Neural cell (in vitro differentiated cells): ENCODE data around the gene RASL10A. TPM values are rescaled to one million over a fixed set of nuclear protein-coding genes. Genes with fewer than 3 reads are reported as not detected.

Experiments used
- H2AFZ ChIP-seq: fragments of 200-600, 300-800 bp; sonication (generic), shearing (Covaris generic); 2 replicates; pipeline ENCODE4 v1.6.0; 2014; ENCODE audit warnings: low read depth, mild to moderate bottlenecking, antibody characterized with exemption, low read length, moderate library complexity
- H3F3A ChIP-seq: fragments of 200-600 bp; shearing (Covaris generic); 2 replicates; pipeline ENCODE4 v1.6.1; 2016; ENCODE audit warnings: mild to moderate bottlenecking, moderate library complexity, mixed read lengths, antibody characterized with exemption, low read length; ENCODE audit not compliant: insufficient read depth, poor library complexity, severe bottlenecking
- H3K27ac ChIP-seq: fragments of 200-600, 300-800 bp; sonication (generic), shearing (Covaris generic); 2 replicates; pipeline ENCODE4 v1.5.1; 2014; ENCODE audit warnings: mild to moderate bottlenecking, low read length, moderate library complexity
- H3K27me3 ChIP-seq: fragments of 300-800, 200-600 bp; sonication (generic), shearing (Covaris generic); 2 replicates; pipeline ENCODE4 v1.6.0; 2014; ENCODE audit warnings: mild to moderate bottlenecking, low read depth, low read length, moderate library complexity; ENCODE audit not compliant: insufficient read depth
- H3K36me3 ChIP-seq: fragments of 300-800, 200-600 bp; sonication (generic), shearing (Covaris generic); 2 replicates; pipeline ENCODE4 v1.5.1; 2014; ENCODE audit warnings: mild to moderate bottlenecking, antibody characterized with exemption, low read length, moderate library complexity; ENCODE audit not compliant: insufficient read depth
- H3K4me2 ChIP-seq: fragments of 300-800, 200-600 bp; sonication (generic), shearing (Covaris generic); 2 replicates; pipeline ENCODE4 v1.6.0; 2014; ENCODE audit warnings: mild to moderate bottlenecking, low read length
- H3K4me3 ChIP-seq: fragments of 300-800, 200-600 bp; sonication (generic), shearing (Covaris generic); 2 replicates; pipeline ENCODE4 v1.5.1; 2014; ENCODE audit warnings: mild to moderate bottlenecking, low read length, moderate library complexity
- H3K79me2 ChIP-seq: fragments of 200-600 bp; shearing (Covaris generic); replicated peaks from 2 replicates; pipeline ENCODE4 v1.6.0; 2014; ENCODE audit warnings: mild to moderate bottlenecking, low read length, moderate library complexity; ENCODE audit not compliant: insufficient read depth
- H3K9ac ChIP-seq: fragments of 300-800, 200-600 bp; sonication (generic), shearing (Covaris generic); 2 replicates; pipeline ENCODE4 v1.6.1; 2016; ENCODE audit warnings: mild to moderate bottlenecking, low read length, mixed read lengths
- H3K9me2 ChIP-seq: fragments of 200-600 bp; shearing (Covaris generic); 2 replicates; pipeline ENCODE4 v1.6.1; 2016; ENCODE audit warnings: mild to moderate bottlenecking, low read length, mixed read lengths; ENCODE audit not compliant: insufficient read depth
- H3K9me3 ChIP-seq: fragments of 200-600, 300-800 bp; sonication (generic), shearing (Covaris generic); 2 replicates; pipeline ENCODE4 v1.6.1; 2016; ENCODE audit warnings: mild to moderate bottlenecking, mixed run types, low read length, moderate library complexity, mixed read lengths
- H4K20me1 ChIP-seq: fragments of 200-600 bp; shearing (Covaris generic); 2 replicates; pipeline ENCODE4 v1.6.1; 2016; ENCODE audit warnings: mild to moderate bottlenecking, mixed run types; ENCODE audit not compliant: insufficient read depth
- EZH2 ChIP-seq: fragments of 200-600, 300-800 bp; shearing (Covaris generic), sonication (generic); IDR thresholded peaks from 2 replicates; pipeline ENCODE4 v1.6.1; 2014; ENCODE audit warnings: antibody characterized with exemption, low read length, borderline replicate concordance, mild to moderate bottlenecking; ENCODE audit not compliant: insufficient read depth, poor library complexity, severe bottlenecking
- MXI1 ChIP-seq: fragments of 450-650 bp; conservative IDR thresholded peaks from 2 replicates; pipeline ENCODE4 v1.6.1; 2014; ENCODE audit warnings: antibody characterized with exemption, mild to moderate bottlenecking; ENCODE audit not compliant: poor library complexity, severe bottlenecking
- POLR2AphosphoS5 ChIP-seq: IDR thresholded peaks from 2 replicates; pipeline ENCODE4 v1.6.1; 2012
- RAD21 ChIP-seq: fragments of 450-650 bp; conservative IDR thresholded peaks from 2 replicates; pipeline ENCODE4 v1.6.1; 2014; ENCODE audit warnings: antibody characterized with exemption, mild to moderate bottlenecking, moderate library complexity
- SMC3 ChIP-seq: fragments of 450-650 bp; conservative IDR thresholded peaks from 2 replicates; pipeline ENCODE4 v1.6.1; 2014; ENCODE audit warnings: antibody characterized with exemption, mild to moderate bottlenecking, moderate library complexity; ENCODE audit not compliant: poor library complexity
- TAF1 ChIP-seq: IDR thresholded peaks from 2 replicates; pipeline ENCODE4 v1.6.1; 2012; ENCODE audit warnings: low read depth
- polyA plus RNA-seq: library from polyadenylated mRNA; depleted of rRNA; stranded (reverse); fragments of >200 nt; gene quantifications from 2 replicates; pipeline ENCODE4 v1.2.3, GENCODE V29; 2014
- TF ChIP-seq, protein P1 (sequence below): fragments of 450-650 bp; IDR thresholded peaks from 2 replicates; pipeline ENCODE4 v1.5.1; 2014; ENCODE audit warnings: antibody characterized with exemption, mild to moderate bottlenecking, moderate library complexity; ENCODE audit not compliant: poor library complexity, severe bottlenecking
- TF ChIP-seq, protein P2 (sequence below): IDR thresholded peaks from 2 replicates; pipeline ENCODE4 v1.6.1; 2012; ENCODE audit warnings: borderline replicate concordance

RASL10A gene
- polyA plus RNA-seq, 1 donor from 2014 or later: 3.0 TPM

GRCh38 chr22:29266564-29267461 is 48.7 kb downstream of the RASL10A start:
- Histone ChIP-seq H2AFZ (peak overlapping the region; percentile 65), H3F3A (no peaks in the 10 kb centered on the region), H3K79me2 (peaks cover 53% of the 10 kb centered on the region), H3K36me3 (no peaks in the 10 kb centered on the region), H3K27me3 (no peaks in the 10 kb centered on the region), H3K9ac (peak overlapping the region; percentile 98), H3K4me3 (peak overlapping the region; percentile 91), H3K4me2 (peak overlapping the region; percentile 97), H3K9me2 (no peaks in the 10 kb centered on the region), H3K9me3 (no peaks in the 10 kb centered on the region), H3K27ac (peak overlapping the region; percentile 98), H4K20me1 (peaks cover 24% of the 10 kb centered on the region)
- TF ChIP-seq, protein P1, sequence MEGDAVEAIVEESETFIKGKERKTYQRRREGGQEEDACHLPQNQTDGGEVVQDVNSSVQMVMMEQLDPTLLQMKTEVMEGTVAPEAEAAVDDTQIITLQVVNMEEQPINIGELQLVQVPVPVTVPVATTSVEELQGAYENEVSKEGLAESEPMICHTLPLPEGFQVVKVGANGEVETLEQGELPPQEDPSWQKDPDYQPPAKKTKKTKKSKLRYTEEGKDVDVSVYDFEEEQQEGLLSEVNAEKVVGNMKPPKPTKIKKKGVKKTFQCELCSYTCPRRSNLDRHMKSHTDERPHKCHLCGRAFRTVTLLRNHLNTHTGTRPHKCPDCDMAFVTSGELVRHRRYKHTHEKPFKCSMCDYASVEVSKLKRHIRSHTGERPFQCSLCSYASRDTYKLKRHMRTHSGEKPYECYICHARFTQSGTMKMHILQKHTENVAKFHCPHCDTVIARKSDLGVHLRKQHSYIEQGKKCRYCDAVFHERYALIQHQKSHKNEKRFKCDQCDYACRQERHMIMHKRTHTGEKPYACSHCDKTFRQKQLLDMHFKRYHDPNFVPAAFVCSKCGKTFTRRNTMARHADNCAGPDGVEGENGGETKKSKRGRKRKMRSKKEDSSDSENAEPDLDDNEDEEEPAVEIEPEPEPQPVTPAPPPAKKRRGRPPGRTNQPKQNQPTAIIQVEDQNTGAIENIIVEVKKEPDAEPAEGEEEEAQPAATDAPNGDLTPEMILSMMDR: no peak
- no peak for TF ChIP-seq TAF1
- no peak for TF ChIP-seq RAD21
- TF ChIP-seq SMC3: no peak
- TF ChIP-seq MXI1: no peak
- TF ChIP-seq, protein P2, sequence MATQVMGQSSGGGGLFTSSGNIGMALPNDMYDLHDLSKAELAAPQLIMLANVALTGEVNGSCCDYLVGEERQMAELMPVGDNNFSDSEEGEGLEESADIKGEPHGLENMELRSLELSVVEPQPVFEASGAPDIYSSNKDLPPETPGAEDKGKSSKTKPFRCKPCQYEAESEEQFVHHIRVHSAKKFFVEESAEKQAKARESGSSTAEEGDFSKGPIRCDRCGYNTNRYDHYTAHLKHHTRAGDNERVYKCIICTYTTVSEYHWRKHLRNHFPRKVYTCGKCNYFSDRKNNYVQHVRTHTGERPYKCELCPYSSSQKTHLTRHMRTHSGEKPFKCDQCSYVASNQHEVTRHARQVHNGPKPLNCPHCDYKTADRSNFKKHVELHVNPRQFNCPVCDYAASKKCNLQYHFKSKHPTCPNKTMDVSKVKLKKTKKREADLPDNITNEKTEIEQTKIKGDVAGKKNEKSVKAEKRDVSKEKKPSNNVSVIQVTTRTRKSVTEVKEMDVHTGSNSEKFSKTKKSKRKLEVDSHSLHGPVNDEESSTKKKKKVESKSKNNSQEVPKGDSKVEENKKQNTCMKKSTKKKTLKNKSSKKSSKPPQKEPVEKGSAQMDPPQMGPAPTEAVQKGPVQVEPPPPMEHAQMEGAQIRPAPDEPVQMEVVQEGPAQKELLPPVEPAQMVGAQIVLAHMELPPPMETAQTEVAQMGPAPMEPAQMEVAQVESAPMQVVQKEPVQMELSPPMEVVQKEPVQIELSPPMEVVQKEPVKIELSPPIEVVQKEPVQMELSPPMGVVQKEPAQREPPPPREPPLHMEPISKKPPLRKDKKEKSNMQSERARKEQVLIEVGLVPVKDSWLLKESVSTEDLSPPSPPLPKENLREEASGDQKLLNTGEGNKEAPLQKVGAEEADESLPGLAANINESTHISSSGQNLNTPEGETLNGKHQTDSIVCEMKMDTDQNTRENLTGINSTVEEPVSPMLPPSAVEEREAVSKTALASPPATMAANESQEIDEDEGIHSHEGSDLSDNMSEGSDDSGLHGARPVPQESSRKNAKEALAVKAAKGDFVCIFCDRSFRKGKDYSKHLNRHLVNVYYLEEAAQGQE: no peak
- no peak for TF ChIP-seq EZH2
- TF ChIP-seq POLR2AphosphoS5: no peak

DNA sequence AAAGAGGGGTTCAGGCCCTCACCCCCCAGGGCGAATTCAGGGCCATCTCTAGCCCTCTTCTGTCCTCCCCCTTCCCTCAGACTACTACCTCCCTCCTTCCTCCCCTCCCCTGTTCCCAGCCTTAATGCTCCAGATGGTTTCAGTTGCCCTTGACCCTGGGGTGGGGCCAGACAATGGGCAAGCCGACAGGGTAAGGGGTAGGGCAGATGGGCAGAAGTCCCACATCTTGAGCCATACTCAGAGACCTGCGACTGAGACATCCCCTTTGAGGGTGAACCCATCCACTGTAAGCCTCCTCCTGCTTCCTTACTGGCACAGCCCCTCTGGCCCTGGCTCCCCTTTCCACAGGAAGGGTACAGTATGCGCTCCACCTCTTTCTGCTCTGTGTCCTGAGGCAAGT is 49.6 kb downstream of the RASL10A start:
- Histone ChIP-seq H4K20me1 (peaks cover 15% of the 10 kb centered on the region), H3K9me2 (no peaks in the 10 kb centered on the region), H3K9ac (no peak overlapping the region), H3K4me3 (peak overlapping the region; percentile 91), H3K36me3 (no peaks in the 10 kb centered on the region), H3K9me3 (no peaks in the 10 kb centered on the region), H2AFZ (no peak overlapping the region), H3K4me2 (no peak overlapping the region), H3K79me2 (peaks cover 45% of the 10 kb centered on the region), H3F3A (no peaks in the 10 kb centered on the region), H3K27ac (no peak overlapping the region), H3K27me3 (no peaks in the 10 kb centered on the region)
- TF ChIP-seq TAF1: no peak
- no peak for TF ChIP-seq EZH2
- TF ChIP-seq MXI1: no peak
- TF ChIP-seq, protein P1: no peak
- TF ChIP-seq RAD21: no peak
- no peak for TF ChIP-seq SMC3
